Measurements from ENCODE around the gene TRIP4. TPM values are rescaled to one million over a fixed set of nuclear protein-coding genes. Genes with fewer than 3 reads are reported as not detected.

TRIP4 gene
- total RNA-seq, 1 donor from 2014 or later = 13.5 TPM

- Histone ChIP-seq H3K4me1 (peaks cover 74% of the 10 kb centered on the region), H3K27me3 (ENCODE audit: low read depth) (no peaks in the 10 kb centered on the region), H3K4me3 (no peak overlapping the region), H3K27ac (replicated peaks) (peak overlapping the region; percentile 21), H3K36me3 (no peaks in the 10 kb centered on the region), H3K9me3 (replicated peaks) (no peaks in the 10 kb centered on the region)
- no peak for TF ChIP-seq CTCF (IDR thresholded peaks at IDR 0.05; ENCODE audit: borderline replicate concordance)
- no peak for DNase-seq
- intact Hi-C loops (cut with micrococcal nuclease) = no loop called here
Observed at GRCh38 chr15:64464276-64465005, 76.8 kb downstream of the TRIP4 start.

- no peak for TF ChIP-seq CTCF (IDR thresholded peaks at IDR 0.05; ENCODE audit: borderline replicate concordance)
- DNase-seq = no peak
- Histone ChIP-seq H3K27me3 (ENCODE audit: low read depth) (no peaks in the 10 kb centered on the region), H3K27ac (replicated peaks) (no peak overlapping the region), H3K9me3 (replicated peaks) (no peaks in the 10 kb centered on the region), H3K36me3 (peaks cover 3% of the 10 kb centered on the region), H3K4me1 (peaks cover 63% of the 10 kb centered on the region), H3K4me3 (no peak overlapping the region)
- intact Hi-C loops (cut with micrococcal nuclease) = no loop called here
Observed at GRCh38 chr15:64466408-64467141, 78.9 kb downstream of the TRIP4 start.

GRCh38 chr15:64472161-64472560 is 84.5 kb downstream of the TRIP4 start:
- peaks cover 3% of the 10 kb centered on the region for H3K36me3 ChIP-seq
- TF ChIP-seq CTCF (IDR thresholded peaks at IDR 0.05; ENCODE audit: borderline replicate concordance) = no peak
- H3K27me3 ChIP-seq (ENCODE audit: low read depth) = no peaks in the 10 kb centered on the region
- H3K9me3 ChIP-seq (replicated peaks) = no peaks in the 10 kb centered on the region
- DNase-seq = no peak
- H3K4me3 ChIP-seq = no peak overlapping the region
- no peak overlapping the region for H3K27ac ChIP-seq (replicated peaks)
- intact Hi-C loops (cut with micrococcal nuclease) = no loop called here
- H3K4me1 ChIP-seq = peaks cover 14% of the 10 kb centered on the region

- intact Hi-C loops (cut with micrococcal nuclease) = no loop called here
- DNase-seq = no peak
- Histone ChIP-seq H3K36me3 (peaks cover 3% of the 10 kb centered on the region), H3K27me3 (ENCODE audit: low read depth) (no peaks in the 10 kb centered on the region), H3K4me3 (no peak overlapping the region), H3K9me3 (replicated peaks) (no peaks in the 10 kb centered on the region), H3K4me1 (peaks cover 4% of the 10 kb centered on the region), H3K27ac (replicated peaks) (no peak overlapping the region)
- TF ChIP-seq CTCF (IDR thresholded peaks at IDR 0.05; ENCODE audit: borderline replicate concordance) = no peak
Observed at GRCh38 chr15:64474846-64475245, 87.2 kb downstream of the TRIP4 start.

GRCh38 chr15:64476550-64476949 is 88.9 kb downstream of the TRIP4 start:
- TF ChIP-seq CTCF (IDR thresholded peaks at IDR 0.05; ENCODE audit: borderline replicate concordance) = no peak
- Histone ChIP-seq H3K4me1 (peaks cover 4% of the 10 kb centered on the region), H3K27ac (replicated peaks) (no peak overlapping the region), H3K27me3 (ENCODE audit: low read depth) (no peaks in the 10 kb centered on the region), H3K36me3 (no peaks in the 10 kb centered on the region), H3K4me3 (no peak overlapping the region), H3K9me3 (replicated peaks) (no peaks in the 10 kb centered on the region)
- DNase-seq = no peak
- intact Hi-C loops (cut with micrococcal nuclease) = no loop called here
